ENCODE measurements around the gene ZXDB. TPM values are rescaled to one million over a fixed set of nuclear protein-coding genes. Genes with fewer than 3 reads are reported as not detected.

The ZXDB gene
- total RNA-seq = 16.1 and 18.7 TPM in 2 replicates

DNA sequence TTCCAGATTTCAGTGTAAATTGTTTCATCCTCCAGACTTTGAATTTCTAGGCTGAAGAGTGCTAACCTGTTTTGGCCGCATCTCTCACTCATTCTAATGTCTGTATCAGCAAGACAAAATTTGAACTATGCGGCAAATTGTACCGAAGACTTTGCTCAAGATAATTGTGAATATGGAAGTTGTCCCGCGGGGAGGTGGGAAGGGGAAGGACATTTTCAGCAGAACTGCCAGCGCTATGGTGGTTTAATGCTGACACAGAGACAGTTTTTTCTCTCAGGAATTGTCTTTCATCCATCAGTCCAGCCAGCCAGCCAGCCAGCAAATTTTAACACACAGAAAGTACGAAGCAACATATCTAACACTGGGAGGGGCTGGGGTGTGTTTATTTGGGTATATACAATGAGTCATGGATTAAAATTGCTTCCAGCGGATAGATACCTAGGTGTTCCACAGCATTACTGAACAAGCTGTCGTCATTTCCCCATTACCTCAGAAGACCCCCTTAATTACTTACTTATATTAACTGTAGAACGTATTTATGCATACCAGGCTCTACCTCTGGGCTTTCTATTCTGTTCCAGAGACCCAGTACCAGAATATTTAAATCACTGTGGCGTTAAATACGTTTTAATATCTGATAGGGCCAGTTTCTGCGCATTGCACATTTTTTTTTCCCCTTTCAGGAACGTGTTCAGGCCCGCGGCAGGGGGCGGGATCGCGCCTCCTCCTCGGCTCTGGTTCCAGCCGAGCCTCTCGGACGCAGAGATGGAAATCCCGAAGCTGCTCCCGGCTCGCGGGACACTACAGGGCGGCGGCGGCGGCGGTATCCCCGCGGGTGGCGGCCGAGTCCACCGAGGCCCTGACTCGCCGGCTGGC is at the start of gene ZXDB:
TSS of gene ZXDB (plus strand) at position 728 of the 876 bp plus-strand sequence. CDS start at position 766, 38 bp downstream.

Other genes with a start within 250 kb of the ZXDB start
- gene NLRP2B, start 88.2 kb downstream of the ZXDB start, total RNA-seq = not detected in 2 replicates

All from placental epithelial cell (primary cell).